ENCODE results near the gene ARL6IP4.

DNA sequence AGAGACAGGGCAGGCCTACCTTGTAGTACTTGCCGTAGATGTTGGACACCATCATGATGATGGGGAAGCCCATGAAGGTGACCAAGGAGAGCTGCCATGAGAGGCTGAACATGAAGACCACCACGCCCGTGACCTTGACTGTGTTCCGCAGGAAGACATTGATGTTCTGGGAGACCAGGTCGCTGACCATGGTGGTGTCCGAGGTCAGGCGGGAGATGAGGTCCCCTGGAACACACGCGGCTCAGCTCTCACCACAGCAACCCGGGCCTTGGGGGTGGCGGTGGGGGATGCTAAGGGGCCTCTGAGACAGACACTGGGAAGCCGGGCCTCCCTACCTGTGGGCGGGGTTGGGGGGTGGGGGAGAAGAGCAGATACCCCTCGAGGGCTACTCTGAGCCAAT lies 31.9 kb upstream of the ARL6IP4 start:
- TF ChIP-seq, protein P1, sequence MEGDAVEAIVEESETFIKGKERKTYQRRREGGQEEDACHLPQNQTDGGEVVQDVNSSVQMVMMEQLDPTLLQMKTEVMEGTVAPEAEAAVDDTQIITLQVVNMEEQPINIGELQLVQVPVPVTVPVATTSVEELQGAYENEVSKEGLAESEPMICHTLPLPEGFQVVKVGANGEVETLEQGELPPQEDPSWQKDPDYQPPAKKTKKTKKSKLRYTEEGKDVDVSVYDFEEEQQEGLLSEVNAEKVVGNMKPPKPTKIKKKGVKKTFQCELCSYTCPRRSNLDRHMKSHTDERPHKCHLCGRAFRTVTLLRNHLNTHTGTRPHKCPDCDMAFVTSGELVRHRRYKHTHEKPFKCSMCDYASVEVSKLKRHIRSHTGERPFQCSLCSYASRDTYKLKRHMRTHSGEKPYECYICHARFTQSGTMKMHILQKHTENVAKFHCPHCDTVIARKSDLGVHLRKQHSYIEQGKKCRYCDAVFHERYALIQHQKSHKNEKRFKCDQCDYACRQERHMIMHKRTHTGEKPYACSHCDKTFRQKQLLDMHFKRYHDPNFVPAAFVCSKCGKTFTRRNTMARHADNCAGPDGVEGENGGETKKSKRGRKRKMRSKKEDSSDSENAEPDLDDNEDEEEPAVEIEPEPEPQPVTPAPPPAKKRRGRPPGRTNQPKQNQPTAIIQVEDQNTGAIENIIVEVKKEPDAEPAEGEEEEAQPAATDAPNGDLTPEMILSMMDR (IDR thresholded peaks at IDR 0.05): no peak
- no peak for TF ChIP-seq ZFX (IDR thresholded peaks at IDR 0.05; ENCODE audit: borderline replicate concordance)
